OCI-LY3 (cell line): Measurements from ENCODE around the gene CKAP4.

Experiments
- H2AFZ ChIP-seq: fragments of 200-600, 300-600 bp; shearing (Covaris generic); 2 replicates; pipeline ENCODE4 v1.6.0; 2014; ENCODE audit warnings: antibody characterized with exemption, low read depth, low read length
- H3K27ac ChIP-seq: fragments of 200-600, 300-600 bp; sonication (generic); 2 replicates; pipeline ENCODE4 v1.5.1; 2014; ENCODE audit warnings: mild to moderate bottlenecking, low read length, moderate library complexity, mixed read lengths
- H3K27me3 ChIP-seq: fragments of 200-600, 300-600 bp; sonication (generic); 2 replicates; pipeline ENCODE4 v1.6.1; 2014; ENCODE audit warnings: low read depth, low read length, mixed read lengths
- H3K36me3 ChIP-seq: fragments of 200-600, 300-600 bp; sonication (generic); replicated peaks from 2 replicates; pipeline ENCODE3; 2014; ENCODE audit warnings: low read depth, low read length, mixed read lengths
- H3K4me1 ChIP-seq: fragments of 300-600, 200-600 bp; sonication (generic); 2 replicates; pipeline ENCODE4 v1.6.1; 2014; ENCODE audit warnings: low read length, mixed read lengths
- H3K4me2 ChIP-seq: fragments of 200-600, 300-600 bp; sonication (generic); 2 replicates; pipeline ENCODE4 v1.6.1; 2014; ENCODE audit warnings: low read length, mixed read lengths
- H3K4me3 ChIP-seq: fragments of 300-600, 200-600 bp; sonication (generic); 2 replicates; pipeline ENCODE4 v1.5.1; 2014; ENCODE audit warnings: antibody characterized with exemption, mild to moderate bottlenecking, low read length, moderate library complexity
- H3K79me2 ChIP-seq: fragments of 300-600, 200-600 bp; shearing (Covaris generic); 2 replicates; pipeline ENCODE4 v1.6.1; 2014; ENCODE audit warnings: mild to moderate bottlenecking, low read length, mixed read lengths
- H3K9ac ChIP-seq: fragments of 300-600, 200-600 bp; shearing (Covaris generic); 2 replicates; pipeline ENCODE4 v1.6.0; 2014; ENCODE audit warnings: mild to moderate bottlenecking, low read length, moderate library complexity
- H3K9me3 ChIP-seq: fragments of 200-600, 300-600 bp; shearing (Covaris generic); 2 replicates; pipeline ENCODE4 v1.6.1; 2014; ENCODE audit warnings: low read length, mixed read lengths; ENCODE audit not compliant: insufficient read depth
- H4K20me1 ChIP-seq: fragments of 200-600, 300-600 bp; sonication (generic); 2 replicates; pipeline ENCODE4 v1.6.1; 2016; ENCODE audit warnings: low read length, mixed read lengths; ENCODE audit not compliant: insufficient read depth
- CTCF ChIP-seq: fragments of 200-600, 300-600 bp; sonication (generic); IDR thresholded peaks from 2 replicates; pipeline ENCODE4 v1.5.1; 2014; ENCODE audit warnings: antibody characterized with exemption, low read length, low read depth
- EZH2phosphoT487 ChIP-seq: fragments of 200-600 bp; shearing (Covaris generic); IDR thresholded peaks from 2 replicates; pipeline ENCODE4 v1.6.1; 2018; ENCODE audit warnings: antibody characterized with exemption, mixed run types, low read depth

CKAP4 gene

GRCh38 chr12:106239951-106240335, 7.9 kb downstream of the CKAP4 start:
- H3K4me2 ChIP-seq, result no peak overlapping the region
- H2AFZ ChIP-seq, result no peak overlapping the region
- H3K27me3 ChIP-seq, result peaks cover 13% of the 10 kb centered on the region
- no peak overlapping the region for H3K9ac ChIP-seq
- TF ChIP-seq CTCF (no peak), EZH2phosphoT487 (no peak)
- no peak overlapping the region for H3K27ac ChIP-seq
- no peaks in the 10 kb centered on the region for H3K4me1 ChIP-seq
- H3K4me3 ChIP-seq, result no peak overlapping the region
- no peaks in the 10 kb centered on the region for H3K36me3 ChIP-seq
- H3K79me2 ChIP-seq, result no peaks in the 10 kb centered on the region
- H4K20me1 ChIP-seq, result no peaks in the 10 kb centered on the region
- no peaks in the 10 kb centered on the region for H3K9me3 ChIP-seq

GRCh38 chr12:106239241-106239950, 8.4 kb downstream of the CKAP4 start:
- no peaks in the 10 kb centered on the region for H3K36me3 ChIP-seq
- no peak overlapping the region for H3K27ac ChIP-seq
- no peak for TF ChIP-seq EZH2phosphoT487
- no peak for TF ChIP-seq CTCF
- H3K27me3 ChIP-seq, result peaks cover 13% of the 10 kb centered on the region
- no peak overlapping the region for H3K4me3 ChIP-seq
- H3K4me1 ChIP-seq, result no peaks in the 10 kb centered on the region
- no peak overlapping the region for H2AFZ ChIP-seq
- no peaks in the 10 kb centered on the region for H4K20me1 ChIP-seq
- no peaks in the 10 kb centered on the region for H3K9me3 ChIP-seq
- H3K9ac ChIP-seq, result no peak overlapping the region
- H3K4me2 ChIP-seq, result no peak overlapping the region
- H3K79me2 ChIP-seq, result no peaks in the 10 kb centered on the region

- Histone ChIP-seq H3K36me3 (no peaks in the 10 kb centered on the region), H3K4me2 (no peak overlapping the region), H3K4me3 (no peak overlapping the region), H3K27ac (no peak overlapping the region), H3K27me3 (peaks cover 13% of the 10 kb centered on the region), H2AFZ (no peak overlapping the region), H3K9ac (no peak overlapping the region), H4K20me1 (no peaks in the 10 kb centered on the region), H3K4me1 (no peaks in the 10 kb centered on the region), H3K9me3 (no peaks in the 10 kb centered on the region), H3K79me2 (no peaks in the 10 kb centered on the region)
- TF ChIP-seq CTCF, result no peak
- no peak for TF ChIP-seq EZH2phosphoT487
Observed at GRCh38 chr12:106238146-106238545, 9.7 kb downstream of the CKAP4 start.

- H3K4me2 ChIP-seq, result no peak overlapping the region
- no peaks in the 10 kb centered on the region for H3K4me1 ChIP-seq
- H3K27me3 ChIP-seq, result peaks cover 15% of the 10 kb centered on the region
- H4K20me1 ChIP-seq, result no peaks in the 10 kb centered on the region
- H3K27ac ChIP-seq, result no peak overlapping the region
- TF ChIP-seq CTCF, result no peak
- no peak for TF ChIP-seq EZH2phosphoT487
- H2AFZ ChIP-seq, result no peak overlapping the region
- no peak overlapping the region for H3K9ac ChIP-seq
- H3K79me2 ChIP-seq, result no peaks in the 10 kb centered on the region
- H3K9me3 ChIP-seq, result no peaks in the 10 kb centered on the region
- H3K36me3 ChIP-seq, result no peaks in the 10 kb centered on the region
- no peak overlapping the region for H3K4me3 ChIP-seq
Observed at GRCh38 chr12:106235770-106236169, 12.1 kb downstream of the CKAP4 start.
